ENCODE data around the gene EXOSC2.

DNA sequence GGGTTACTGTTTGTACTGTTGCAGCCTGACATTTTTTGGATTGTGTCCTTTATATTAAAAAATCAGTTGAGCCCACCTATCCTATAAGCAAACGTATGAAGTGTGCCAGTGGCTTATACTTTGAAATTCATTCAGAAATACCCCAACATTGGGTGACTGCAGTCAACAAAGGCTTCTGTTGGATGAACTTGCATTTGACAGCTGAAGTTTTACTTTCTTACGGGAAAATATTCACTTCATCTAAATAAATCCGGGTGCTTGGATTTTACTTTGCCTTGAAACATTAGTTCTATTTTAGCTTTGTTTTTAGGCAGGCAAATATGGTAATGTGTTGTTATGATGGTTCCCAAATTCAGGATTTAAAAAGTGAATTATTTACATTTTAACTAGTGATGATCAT lies 21.7 kb downstream of the EXOSC2 start:
- TF ChIP-seq, protein P1, sequence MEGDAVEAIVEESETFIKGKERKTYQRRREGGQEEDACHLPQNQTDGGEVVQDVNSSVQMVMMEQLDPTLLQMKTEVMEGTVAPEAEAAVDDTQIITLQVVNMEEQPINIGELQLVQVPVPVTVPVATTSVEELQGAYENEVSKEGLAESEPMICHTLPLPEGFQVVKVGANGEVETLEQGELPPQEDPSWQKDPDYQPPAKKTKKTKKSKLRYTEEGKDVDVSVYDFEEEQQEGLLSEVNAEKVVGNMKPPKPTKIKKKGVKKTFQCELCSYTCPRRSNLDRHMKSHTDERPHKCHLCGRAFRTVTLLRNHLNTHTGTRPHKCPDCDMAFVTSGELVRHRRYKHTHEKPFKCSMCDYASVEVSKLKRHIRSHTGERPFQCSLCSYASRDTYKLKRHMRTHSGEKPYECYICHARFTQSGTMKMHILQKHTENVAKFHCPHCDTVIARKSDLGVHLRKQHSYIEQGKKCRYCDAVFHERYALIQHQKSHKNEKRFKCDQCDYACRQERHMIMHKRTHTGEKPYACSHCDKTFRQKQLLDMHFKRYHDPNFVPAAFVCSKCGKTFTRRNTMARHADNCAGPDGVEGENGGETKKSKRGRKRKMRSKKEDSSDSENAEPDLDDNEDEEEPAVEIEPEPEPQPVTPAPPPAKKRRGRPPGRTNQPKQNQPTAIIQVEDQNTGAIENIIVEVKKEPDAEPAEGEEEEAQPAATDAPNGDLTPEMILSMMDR (conservative IDR thresholded peaks at IDR 0.05; ENCODE audit: low read depth in 2 of 2): no peak
- TF ChIP-seq EZH2 (IDR thresholded peaks at IDR 0.05; ENCODE audit: low read depth, unreplicated experiment): no peak
- TF ChIP-seq POLR2AphosphoS5 (IDR thresholded peaks at IDR 0.05; ENCODE audit: low read depth): no peak

All from GM23338 (cell line).